ENCODE results near the gene DHRS12. TPM values are rescaled to one million over a fixed set of nuclear protein-coding genes. Genes with fewer than 3 reads are reported as not detected.

Gene DHRS12
- total RNA-seq, 1 donor from 2014 or later: 11.3 TPM

GRCh38 chr13:51770681-51771417 is 33.1 kb downstream of the DHRS12 start:
- Mint-ChIP-seq H3K4me1 (ENCODE audit: unreplicated experiment) (peaks cover 4% of the 10 kb centered on the region), H3K9me3 (no peaks in the 10 kb centered on the region), H3K4me3 (no peak overlapping the region), H3K36me3 (peaks cover 8% of the 10 kb centered on the region), H3K27me3 (no peaks in the 10 kb centered on the region), H3K27ac (no peak overlapping the region)
- TF ChIP-seq, protein P1, sequence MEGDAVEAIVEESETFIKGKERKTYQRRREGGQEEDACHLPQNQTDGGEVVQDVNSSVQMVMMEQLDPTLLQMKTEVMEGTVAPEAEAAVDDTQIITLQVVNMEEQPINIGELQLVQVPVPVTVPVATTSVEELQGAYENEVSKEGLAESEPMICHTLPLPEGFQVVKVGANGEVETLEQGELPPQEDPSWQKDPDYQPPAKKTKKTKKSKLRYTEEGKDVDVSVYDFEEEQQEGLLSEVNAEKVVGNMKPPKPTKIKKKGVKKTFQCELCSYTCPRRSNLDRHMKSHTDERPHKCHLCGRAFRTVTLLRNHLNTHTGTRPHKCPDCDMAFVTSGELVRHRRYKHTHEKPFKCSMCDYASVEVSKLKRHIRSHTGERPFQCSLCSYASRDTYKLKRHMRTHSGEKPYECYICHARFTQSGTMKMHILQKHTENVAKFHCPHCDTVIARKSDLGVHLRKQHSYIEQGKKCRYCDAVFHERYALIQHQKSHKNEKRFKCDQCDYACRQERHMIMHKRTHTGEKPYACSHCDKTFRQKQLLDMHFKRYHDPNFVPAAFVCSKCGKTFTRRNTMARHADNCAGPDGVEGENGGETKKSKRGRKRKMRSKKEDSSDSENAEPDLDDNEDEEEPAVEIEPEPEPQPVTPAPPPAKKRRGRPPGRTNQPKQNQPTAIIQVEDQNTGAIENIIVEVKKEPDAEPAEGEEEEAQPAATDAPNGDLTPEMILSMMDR (conservative IDR thresholded peaks at IDR 0.05): no peak
- no peak for DNase-seq (ENCODE audit: extremely low spot score, unreplicated experiment)

DNA sequence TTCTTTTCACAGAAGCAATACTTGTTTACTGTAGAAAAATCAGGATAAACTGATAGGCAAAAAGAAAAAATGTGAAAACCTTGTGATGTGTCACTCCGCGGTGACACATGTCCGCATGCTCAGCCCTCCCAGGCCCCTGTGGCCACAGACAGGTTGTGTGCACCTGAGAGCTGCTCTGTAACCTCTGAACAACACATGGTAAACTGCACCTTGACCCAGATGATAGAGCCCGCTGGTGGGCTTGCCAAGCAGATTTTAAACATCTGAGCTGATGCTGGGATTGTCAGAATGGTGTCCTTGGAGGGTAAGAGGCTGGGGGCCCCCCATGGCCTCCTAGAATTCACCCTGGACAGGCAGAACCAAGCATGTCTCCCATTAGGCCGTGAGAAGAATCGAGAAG is 33.8 kb downstream of the DHRS12 start:
- H3K27me3 Mint-ChIP-seq: no peaks in the 10 kb centered on the region
- H3K4me3 Mint-ChIP-seq: no peak overlapping the region
- H3K27ac Mint-ChIP-seq: no peak overlapping the region
- peaks cover 4% of the 10 kb centered on the region for H3K4me1 Mint-ChIP-seq (ENCODE audit: unreplicated experiment)
- DNase-seq (ENCODE audit: extremely low spot score, unreplicated experiment): no peak
- no peaks in the 10 kb centered on the region for H3K9me3 Mint-ChIP-seq
- H3K36me3 Mint-ChIP-seq: peaks cover 8% of the 10 kb centered on the region
- TF ChIP-seq, protein P1 (conservative IDR thresholded peaks at IDR 0.05): no peak

DNA sequence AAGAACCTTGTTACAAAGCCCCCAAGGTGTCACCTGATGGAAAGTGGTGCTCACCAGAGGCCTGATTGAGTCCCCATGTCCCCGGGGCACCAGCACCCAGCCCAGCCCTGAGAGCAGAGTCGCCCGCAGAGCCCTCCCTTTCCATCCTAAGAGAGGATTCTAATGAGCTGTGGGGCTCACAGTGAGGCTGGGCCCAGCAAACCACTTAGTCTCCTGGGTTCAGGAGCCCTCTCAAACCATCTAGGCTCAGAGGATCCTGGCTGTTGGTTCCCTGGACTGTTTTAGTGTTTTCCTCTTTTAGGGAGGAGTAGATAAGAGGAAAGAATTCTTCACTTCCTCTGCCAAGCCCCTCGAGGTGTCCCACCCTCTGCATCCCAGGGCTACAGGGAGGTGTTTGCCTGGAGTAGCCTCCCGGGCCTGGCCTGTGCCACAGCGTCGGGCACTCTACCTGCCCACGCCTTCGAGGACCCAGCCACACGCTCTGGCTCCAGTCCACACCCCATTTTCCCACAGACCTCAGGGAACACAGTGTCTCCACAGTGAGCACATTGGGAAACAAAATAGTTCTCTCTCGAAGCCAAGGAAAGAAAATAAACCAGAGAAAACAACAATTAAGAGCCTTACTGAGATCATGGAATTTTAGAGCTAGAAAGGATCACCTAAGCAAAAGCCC is 34.4 kb downstream of the DHRS12 start:
- Mint-ChIP-seq H3K27me3 (no peaks in the 10 kb centered on the region), H3K4me1 (ENCODE audit: unreplicated experiment) (peaks cover 4% of the 10 kb centered on the region), H3K9me3 (no peaks in the 10 kb centered on the region), H3K27ac (no peak overlapping the region), H3K36me3 (peaks cover 8% of the 10 kb centered on the region), H3K4me3 (no peak overlapping the region)
- TF ChIP-seq, protein P1 (conservative IDR thresholded peaks at IDR 0.05): no peak
- DNase-seq (ENCODE audit: extremely low spot score, unreplicated experiment): no peak

DNA sequence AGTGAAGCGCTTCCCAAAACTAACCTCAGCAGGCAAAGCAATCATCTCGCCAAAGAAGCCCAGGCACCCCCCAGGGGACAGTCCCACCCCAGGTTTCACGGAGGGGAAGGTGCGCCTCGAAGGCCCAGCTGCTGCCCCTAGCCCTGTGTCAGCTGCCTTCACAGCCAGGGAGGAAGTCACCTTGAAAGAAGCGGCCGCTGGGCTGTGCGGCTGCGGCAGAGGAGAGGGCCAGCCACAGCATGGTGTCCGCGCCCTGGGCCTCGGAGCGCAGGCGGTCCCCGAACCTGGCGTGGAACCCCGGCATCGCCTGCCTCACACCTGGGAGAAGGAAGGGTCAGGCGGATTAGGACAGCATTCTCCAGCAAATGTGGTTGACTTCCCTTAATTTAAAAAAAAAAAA is 35.0 kb downstream of the DHRS12 start:
- DNase-seq (ENCODE audit: extremely low spot score, unreplicated experiment): no peak
- H3K4me3 Mint-ChIP-seq: no peak overlapping the region
- H3K27ac Mint-ChIP-seq: no peak overlapping the region
- H3K9me3 Mint-ChIP-seq: no peaks in the 10 kb centered on the region
- H3K4me1 Mint-ChIP-seq (ENCODE audit: unreplicated experiment): peaks cover 8% of the 10 kb centered on the region
- H3K36me3 Mint-ChIP-seq: peaks cover 8% of the 10 kb centered on the region
- TF ChIP-seq, protein P1 (conservative IDR thresholded peaks at IDR 0.05): no peak
- no peaks in the 10 kb centered on the region for H3K27me3 Mint-ChIP-seq

DNA sequence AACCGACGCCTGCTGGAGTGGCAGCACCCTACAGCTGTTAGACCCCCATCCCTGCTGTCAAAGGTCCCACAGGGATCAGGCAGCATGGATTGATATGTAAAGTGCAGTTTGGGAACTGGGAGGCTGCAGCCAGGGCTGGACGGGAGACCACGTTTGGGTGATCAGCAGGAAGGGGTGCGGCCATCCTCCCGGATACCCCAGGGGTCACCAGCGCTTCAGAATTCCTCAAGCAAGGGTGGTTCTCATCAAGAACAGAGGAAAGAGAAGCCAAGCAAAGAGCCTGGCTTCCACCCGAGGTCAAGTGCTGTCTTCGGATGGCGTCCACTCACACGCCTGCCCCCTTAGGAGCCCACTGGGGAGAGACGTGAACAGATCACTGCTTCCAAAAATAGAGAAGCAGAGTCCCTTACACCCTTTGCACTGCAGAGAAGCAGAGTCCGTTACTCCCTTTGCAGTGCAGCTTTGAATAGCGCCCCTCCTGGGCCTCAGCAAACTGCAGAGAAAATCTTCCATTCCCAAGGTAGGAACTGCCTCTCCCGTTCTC is 35.5 kb downstream of the DHRS12 start:
- no peak overlapping the region for H3K27ac Mint-ChIP-seq
- no peaks in the 10 kb centered on the region for H3K9me3 Mint-ChIP-seq
- TF ChIP-seq, protein P1 (conservative IDR thresholded peaks at IDR 0.05): peak; percentile 44
- H3K4me3 Mint-ChIP-seq: no peak overlapping the region
- H3K36me3 Mint-ChIP-seq: peaks cover 8% of the 10 kb centered on the region
- DNase-seq (ENCODE audit: extremely low spot score, unreplicated experiment): no peak
- peaks cover 8% of the 10 kb centered on the region for H3K4me1 Mint-ChIP-seq (ENCODE audit: unreplicated experiment)
- no peaks in the 10 kb centered on the region for H3K27me3 Mint-ChIP-seq
